ENCODE measurements around the gene SH3PXD2A. TPM values are rescaled to one million over a fixed set of nuclear protein-coding genes. Genes with fewer than 3 reads are reported as not detected.
A peak's percentile ranks its signal among the peaks of the same experiment; 100 is the strongest.

The SH3PXD2A gene
- total RNA-seq, 1 donor = 29.0 TPM

DNA sequence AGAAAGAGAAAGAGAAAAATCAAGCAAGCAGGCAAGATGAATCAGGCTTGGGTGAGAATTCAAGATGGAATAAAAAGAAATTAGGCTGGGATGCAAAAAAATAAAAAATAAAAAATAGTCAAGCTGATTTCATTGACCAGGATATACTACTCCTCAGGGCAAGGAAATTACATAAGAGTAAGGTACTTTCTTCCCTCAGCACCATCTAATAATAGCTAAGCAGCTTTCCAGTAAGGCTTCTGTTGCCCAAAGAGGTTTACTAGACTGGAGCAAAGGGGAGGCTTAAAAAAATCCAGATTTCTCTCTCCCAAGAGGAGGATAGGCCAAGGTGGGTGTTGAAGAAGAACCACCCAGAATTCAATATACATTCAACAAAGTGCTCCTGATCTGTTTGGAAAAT, 268.3 kb downstream of the SH3PXD2A start:
- H3K4me3 ChIP-seq (ENCODE audit: insufficient read depth, low read length) = no peak overlapping the region
- peaks cover 6% of the 10 kb centered on the region for H3K27me3 ChIP-seq (ENCODE audit: insufficient read depth, low read length)
- H3K79me2 ChIP-seq (ENCODE audit: insufficient read depth, low read length) = no peaks in the 10 kb centered on the region
- no peaks in the 10 kb centered on the region for H3K36me3 ChIP-seq (ENCODE audit: insufficient read depth, low read length)
- no peak overlapping the region for H3K4me2 ChIP-seq (ENCODE audit: insufficient read depth, low read length)
- H3K27ac ChIP-seq (ENCODE audit: low read depth, low read length) = no peak overlapping the region
- H3K9me3 ChIP-seq (ENCODE audit: low read depth, low read length) = no peaks in the 10 kb centered on the region
- TF ChIP-seq, protein P1, sequence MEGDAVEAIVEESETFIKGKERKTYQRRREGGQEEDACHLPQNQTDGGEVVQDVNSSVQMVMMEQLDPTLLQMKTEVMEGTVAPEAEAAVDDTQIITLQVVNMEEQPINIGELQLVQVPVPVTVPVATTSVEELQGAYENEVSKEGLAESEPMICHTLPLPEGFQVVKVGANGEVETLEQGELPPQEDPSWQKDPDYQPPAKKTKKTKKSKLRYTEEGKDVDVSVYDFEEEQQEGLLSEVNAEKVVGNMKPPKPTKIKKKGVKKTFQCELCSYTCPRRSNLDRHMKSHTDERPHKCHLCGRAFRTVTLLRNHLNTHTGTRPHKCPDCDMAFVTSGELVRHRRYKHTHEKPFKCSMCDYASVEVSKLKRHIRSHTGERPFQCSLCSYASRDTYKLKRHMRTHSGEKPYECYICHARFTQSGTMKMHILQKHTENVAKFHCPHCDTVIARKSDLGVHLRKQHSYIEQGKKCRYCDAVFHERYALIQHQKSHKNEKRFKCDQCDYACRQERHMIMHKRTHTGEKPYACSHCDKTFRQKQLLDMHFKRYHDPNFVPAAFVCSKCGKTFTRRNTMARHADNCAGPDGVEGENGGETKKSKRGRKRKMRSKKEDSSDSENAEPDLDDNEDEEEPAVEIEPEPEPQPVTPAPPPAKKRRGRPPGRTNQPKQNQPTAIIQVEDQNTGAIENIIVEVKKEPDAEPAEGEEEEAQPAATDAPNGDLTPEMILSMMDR (IDR thresholded peaks at IDR 0.05; ENCODE audit: extremely low read depth, low read depth, low read length) = no peak
- H4K20me1 ChIP-seq (ENCODE audit: insufficient read depth, low read length) = no peaks in the 10 kb centered on the region
- peak; percentile 90 for DNase-seq (ENCODE audit: insufficient read length, low spot score, missing footprints)
- H2AFZ ChIP-seq (ENCODE audit: low read length) = no peak overlapping the region
- H3K4me1 ChIP-seq (ENCODE audit: insufficient read depth, low read length) = no peaks in the 10 kb centered on the region

DNA sequence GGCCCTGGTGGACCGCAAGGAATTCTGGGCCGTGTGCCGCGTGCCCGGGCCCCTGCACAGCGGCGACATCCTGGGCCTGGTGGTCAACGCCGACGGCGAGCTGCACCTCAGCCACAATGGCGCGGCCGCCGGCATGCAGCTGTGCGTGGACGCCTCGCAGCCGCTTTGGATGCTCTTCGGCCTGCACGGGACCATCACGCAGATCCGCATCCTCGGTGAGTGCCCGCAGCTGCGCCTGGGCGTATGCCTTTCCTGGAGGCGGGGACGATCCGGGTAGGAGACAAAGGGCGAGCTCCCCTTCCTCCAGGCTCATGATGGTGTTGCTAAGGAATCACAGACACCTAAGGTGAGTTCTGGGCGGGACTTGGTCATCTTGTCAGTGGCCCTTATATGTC, 270.4 kb downstream of the SH3PXD2A start:
- Histone ChIP-seq H3K36me3 (ENCODE audit: insufficient read depth, low read length) (no peaks in the 10 kb centered on the region), H3K4me2 (ENCODE audit: insufficient read depth, low read length) (no peak overlapping the region), H2AFZ (ENCODE audit: low read length) (no peak overlapping the region), H3K79me2 (ENCODE audit: insufficient read depth, low read length) (no peaks in the 10 kb centered on the region), H3K27ac (ENCODE audit: low read depth, low read length) (no peak overlapping the region), H3K9me3 (ENCODE audit: low read depth, low read length) (no peaks in the 10 kb centered on the region), H4K20me1 (ENCODE audit: insufficient read depth, low read length) (no peaks in the 10 kb centered on the region), H3K27me3 (ENCODE audit: insufficient read depth, low read length) (peaks cover 21% of the 10 kb centered on the region), H3K4me3 (ENCODE audit: insufficient read depth, low read length) (no peak overlapping the region), H3K4me1 (ENCODE audit: insufficient read depth, low read length) (no peaks in the 10 kb centered on the region)
- no peak for DNase-seq (ENCODE audit: insufficient read length, low spot score, missing footprints)
- TF ChIP-seq, protein P1 (IDR thresholded peaks at IDR 0.05; ENCODE audit: extremely low read depth, low read depth, low read length) = no peak

DNA sequence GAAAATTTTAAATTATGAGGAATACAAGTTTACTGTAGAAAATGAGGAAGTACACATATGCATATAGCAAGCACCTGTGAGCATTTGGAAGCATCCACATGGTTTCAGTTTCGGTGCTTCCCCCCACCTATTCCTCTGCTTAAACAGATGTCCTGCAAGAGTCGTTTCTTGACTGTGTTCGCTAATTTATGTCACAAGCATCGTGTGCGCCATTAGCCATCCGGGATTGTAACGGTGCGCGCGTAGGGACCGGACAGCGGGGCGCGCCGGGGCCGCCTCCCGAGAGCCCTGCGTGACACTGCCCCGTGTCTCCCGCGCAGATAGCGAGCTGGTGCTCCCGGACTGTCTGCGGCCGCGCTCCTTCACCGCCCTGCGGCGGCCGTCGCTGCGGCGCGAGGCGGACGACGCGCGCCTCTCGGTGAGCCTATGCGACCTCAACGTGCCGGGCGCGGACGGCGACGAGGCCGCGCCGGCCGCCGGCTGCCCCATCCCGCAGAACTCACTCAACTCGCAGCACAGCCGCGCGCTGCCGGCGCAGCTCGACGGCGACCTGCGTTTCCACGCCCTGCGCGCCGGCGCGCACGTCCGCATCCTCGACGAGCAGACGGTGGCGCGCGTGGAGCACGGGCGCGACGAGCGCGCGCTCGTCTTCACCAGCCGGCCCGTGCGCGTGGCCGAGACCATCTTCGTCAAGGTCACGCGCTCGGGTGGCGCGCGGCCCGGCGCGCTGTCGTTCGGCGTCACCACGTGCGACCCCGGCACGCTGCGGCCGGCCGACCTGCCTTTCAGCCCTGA, 271.0 kb downstream of the SH3PXD2A start:
- peak overlapping the region; percentile 47 for H3K4me3 ChIP-seq (ENCODE audit: insufficient read depth, low read length)
- TF ChIP-seq, protein P1 (IDR thresholded peaks at IDR 0.05; ENCODE audit: extremely low read depth, low read depth, low read length) = no peak
- no peaks in the 10 kb centered on the region for H4K20me1 ChIP-seq (ENCODE audit: insufficient read depth, low read length)
- H3K79me2 ChIP-seq (ENCODE audit: insufficient read depth, low read length) = no peaks in the 10 kb centered on the region
- no peak overlapping the region for H2AFZ ChIP-seq (ENCODE audit: low read length)
- no peaks in the 10 kb centered on the region for H3K36me3 ChIP-seq (ENCODE audit: insufficient read depth, low read length)
- no peaks in the 10 kb centered on the region for H3K9me3 ChIP-seq (ENCODE audit: low read depth, low read length)
- no peaks in the 10 kb centered on the region for H3K4me1 ChIP-seq (ENCODE audit: insufficient read depth, low read length)
- H3K27ac ChIP-seq (ENCODE audit: low read depth, low read length) = no peak overlapping the region
- H3K4me2 ChIP-seq (ENCODE audit: insufficient read depth, low read length) = peak overlapping the region; percentile 17
- DNase-seq (ENCODE audit: insufficient read length, low spot score, missing footprints) = peak; percentile 70
- H3K27me3 ChIP-seq (ENCODE audit: insufficient read depth, low read length) = peaks cover 23% of the 10 kb centered on the region

DNA sequence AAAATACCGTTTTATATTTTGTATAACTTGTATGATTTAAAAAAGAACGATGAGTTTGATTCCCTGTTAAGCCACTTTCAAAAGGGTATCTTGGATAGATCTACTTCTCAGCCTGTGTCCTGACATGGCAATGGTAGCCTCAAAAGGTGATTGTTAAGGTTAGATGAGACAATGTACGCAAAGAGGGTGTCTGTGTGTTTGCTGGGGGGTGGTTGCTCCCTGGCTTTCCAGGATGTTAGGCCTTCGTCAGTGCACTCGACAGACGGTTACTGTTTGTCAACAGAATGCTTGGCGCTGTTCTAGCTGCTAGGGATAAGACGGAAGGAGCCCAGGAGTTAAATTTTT, 271.5 kb downstream of the SH3PXD2A start:
- no peaks in the 10 kb centered on the region for H3K36me3 ChIP-seq (ENCODE audit: insufficient read depth, low read length)
- no peaks in the 10 kb centered on the region for H4K20me1 ChIP-seq (ENCODE audit: insufficient read depth, low read length)
- H3K9me3 ChIP-seq (ENCODE audit: low read depth, low read length) = no peaks in the 10 kb centered on the region
- H3K4me3 ChIP-seq (ENCODE audit: insufficient read depth, low read length) = no peak overlapping the region
- DNase-seq (ENCODE audit: insufficient read length, low spot score, missing footprints) = no peak
- no peak overlapping the region for H3K27ac ChIP-seq (ENCODE audit: low read depth, low read length)
- H3K4me1 ChIP-seq (ENCODE audit: insufficient read depth, low read length) = no peaks in the 10 kb centered on the region
- TF ChIP-seq, protein P1 (IDR thresholded peaks at IDR 0.05; ENCODE audit: extremely low read depth, low read depth, low read length) = no peak
- H2AFZ ChIP-seq (ENCODE audit: low read length) = no peak overlapping the region
- no peaks in the 10 kb centered on the region for H3K79me2 ChIP-seq (ENCODE audit: insufficient read depth, low read length)
- H3K27me3 ChIP-seq (ENCODE audit: insufficient read depth, low read length) = peaks cover 29% of the 10 kb centered on the region
- peak overlapping the region; percentile 17 for H3K4me2 ChIP-seq (ENCODE audit: insufficient read depth, low read length)
